ENCODE measurements around the gene TIMP4. TPM values are rescaled to one million over a fixed set of nuclear protein-coding genes. Genes with fewer than 3 reads are reported as not detected.
A peak's percentile ranks its signal among the peaks of the same experiment; 100 is the strongest.

TIMP4 gene
- polyA plus RNA-seq, 3 donors from 2014 or later: not detected

DNA sequence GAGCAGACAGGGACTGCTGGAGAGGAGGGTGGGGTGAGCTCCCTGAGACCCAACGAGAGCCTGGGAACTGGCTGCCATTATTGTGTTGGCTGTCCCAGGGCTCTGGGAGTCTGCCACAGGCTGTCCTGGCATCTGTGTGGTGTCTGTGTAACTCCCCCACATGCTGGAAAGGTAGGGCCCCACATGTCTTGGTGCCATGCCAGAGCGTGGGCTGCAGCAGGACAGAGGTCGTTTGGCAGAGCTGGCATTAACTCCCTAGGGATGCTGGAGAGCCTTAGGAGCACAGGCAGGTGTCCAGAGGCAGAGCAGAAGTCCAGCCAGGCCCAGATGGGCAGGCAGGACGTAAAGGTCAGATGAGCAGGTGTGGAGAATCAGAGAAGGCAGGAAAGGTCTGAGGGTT is 9.7 kb downstream of the TIMP4 start:
- no peaks in the 10 kb centered on the region for H3K4me1 Mint-ChIP-seq
- H3K4me3 Mint-ChIP-seq: no peak overlapping the region
- DNase-seq: no peak
- no peaks in the 10 kb centered on the region for H3K9me3 Mint-ChIP-seq
- peaks cover 0 to 3% (median 2%) of the 10 kb centered on the region in 3 donors for H3K27me3 Mint-ChIP-seq (ENCODE audit: low read depth in 3 of 3)
- H3K27ac Mint-ChIP-seq: no peak overlapping the region
- no peaks in the 10 kb centered on the region for H3K36me3 Mint-ChIP-seq

DNA sequence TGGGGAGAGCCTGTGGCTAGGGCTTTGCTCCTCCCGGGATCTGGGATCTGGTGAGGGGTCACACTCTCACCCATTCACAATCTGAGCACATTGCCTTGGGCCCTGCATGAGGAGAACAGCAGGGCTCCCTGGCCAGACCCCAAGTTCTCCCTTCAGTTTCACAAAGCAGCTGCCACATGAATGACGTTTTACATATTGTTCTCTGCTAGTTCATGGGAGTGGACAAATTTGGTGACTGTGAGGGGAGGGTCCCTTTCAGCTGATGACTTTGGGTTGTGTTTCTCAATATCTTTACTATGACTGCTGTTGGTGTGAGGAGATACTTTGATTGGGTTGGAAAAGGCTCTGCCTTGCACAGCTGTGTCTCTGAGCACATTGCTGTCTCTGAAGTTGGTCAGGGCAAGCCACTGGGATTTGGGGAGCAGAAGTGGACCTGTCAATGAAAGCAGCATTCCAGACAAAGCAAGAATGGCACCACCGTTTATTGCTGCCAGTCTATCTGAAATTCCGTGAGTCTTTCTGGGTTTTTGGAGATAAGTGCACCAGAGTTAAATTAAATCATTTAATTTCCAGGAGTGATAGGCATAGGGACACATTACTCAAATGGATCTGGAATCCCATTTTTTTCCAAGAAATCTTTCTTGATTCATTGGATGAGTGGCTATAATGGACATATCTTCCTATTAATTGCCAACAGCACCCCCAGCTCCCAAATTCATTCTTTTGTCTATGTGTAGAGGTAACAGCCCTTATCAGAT is 10.3 kb downstream of the TIMP4 start:
- no peak overlapping the region for H3K27ac Mint-ChIP-seq
- peaks cover 0 to 5% (median 2%) of the 10 kb centered on the region in 3 donors for H3K27me3 Mint-ChIP-seq (ENCODE audit: low read depth in 3 of 3)
- no peaks in the 10 kb centered on the region for H3K36me3 Mint-ChIP-seq
- H3K9me3 Mint-ChIP-seq: no peaks in the 10 kb centered on the region
- H3K4me3 Mint-ChIP-seq: no peak overlapping the region
- no peak for DNase-seq
- no peaks in the 10 kb centered on the region for H3K4me1 Mint-ChIP-seq

DNA sequence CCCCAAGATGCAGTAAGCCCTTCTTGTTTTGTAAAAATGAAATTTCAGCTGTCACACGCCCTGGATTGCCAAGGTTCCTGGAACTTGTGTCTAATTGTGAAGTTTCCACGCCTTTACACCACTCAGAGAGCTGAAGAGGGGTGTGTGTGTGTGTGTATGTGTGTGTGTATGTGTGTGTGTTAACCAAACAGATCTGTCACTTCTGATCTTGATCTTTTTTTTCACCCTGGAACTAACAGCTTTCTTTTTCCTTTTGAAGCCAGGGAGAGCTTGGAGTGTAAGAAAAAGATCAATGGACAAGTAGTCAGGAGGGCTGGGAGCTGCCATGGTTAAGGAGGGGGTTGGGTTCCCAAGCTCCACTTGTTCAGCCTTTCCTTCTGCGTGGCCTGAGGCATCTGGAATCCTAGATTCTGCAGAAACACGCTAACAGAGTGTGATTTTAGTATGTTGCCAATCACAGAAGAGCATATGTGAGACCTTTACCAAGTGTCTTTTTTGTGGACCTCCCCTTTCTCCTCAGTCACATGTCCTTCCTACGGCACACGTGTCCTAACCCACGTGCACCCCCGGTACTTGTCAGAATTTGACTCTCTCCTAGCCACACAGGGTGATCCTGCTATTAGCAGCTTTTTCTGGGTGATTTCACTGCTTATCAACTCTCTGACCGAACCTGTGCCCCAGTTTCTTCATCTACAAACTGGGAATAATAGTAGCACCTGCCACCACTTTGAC is 11.5 kb downstream of the TIMP4 start:
- H3K27me3 Mint-ChIP-seq (ENCODE audit: low read depth in 3 of 3): peaks cover 2 to 13% (median 2%) of the 10 kb centered on the region in 3 donors
- H3K36me3 Mint-ChIP-seq: no peaks in the 10 kb centered on the region
- no peaks in the 10 kb centered on the region for H3K4me1 Mint-ChIP-seq
- no peaks in the 10 kb centered on the region for H3K9me3 Mint-ChIP-seq
- no peak overlapping the region for H3K4me3 Mint-ChIP-seq
- DNase-seq: no peak
- H3K27ac Mint-ChIP-seq: peak overlapping the region in 1 of 6 donors; percentile 15

DNA sequence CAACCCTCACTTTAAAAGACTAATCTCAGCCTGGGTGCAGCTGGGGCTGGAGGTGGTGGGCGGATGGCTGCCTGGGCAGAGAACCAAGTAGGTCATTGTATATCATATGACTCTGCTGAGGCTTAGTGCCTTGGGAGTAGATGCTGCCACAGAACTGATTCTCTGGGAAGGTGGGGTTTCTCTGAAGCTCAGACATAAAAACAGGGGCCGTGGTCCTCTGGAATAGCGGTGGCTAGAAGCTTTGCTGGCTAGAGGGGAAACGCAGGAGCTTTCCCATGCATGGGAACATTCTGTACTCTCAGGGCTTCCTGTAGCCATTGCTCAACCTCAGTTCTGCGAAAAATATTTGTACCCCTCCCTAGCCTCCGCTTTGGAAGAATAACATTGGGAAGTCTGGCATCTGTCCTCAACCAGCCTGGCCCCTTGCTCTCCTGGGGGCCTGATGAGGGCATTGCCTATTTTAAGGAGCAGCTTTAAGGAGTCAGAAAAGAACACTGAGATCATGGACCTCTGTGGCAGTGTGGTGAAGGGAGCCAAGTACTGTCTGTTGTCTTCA is 14.7 kb downstream of the TIMP4 start:
- Mint-ChIP-seq H3K9me3 (no peaks in the 10 kb centered on the region), H3K27me3 (ENCODE audit: low read depth in 3 of 3) (peaks cover 2 to 10% (median 2%) of the 10 kb centered on the region in 3 donors), H3K27ac (no peak overlapping the region), H3K36me3 (no peaks in the 10 kb centered on the region), H3K4me1 (no peaks in the 10 kb centered on the region), H3K4me3 (no peak overlapping the region)
- DNase-seq: no peak

DNA sequence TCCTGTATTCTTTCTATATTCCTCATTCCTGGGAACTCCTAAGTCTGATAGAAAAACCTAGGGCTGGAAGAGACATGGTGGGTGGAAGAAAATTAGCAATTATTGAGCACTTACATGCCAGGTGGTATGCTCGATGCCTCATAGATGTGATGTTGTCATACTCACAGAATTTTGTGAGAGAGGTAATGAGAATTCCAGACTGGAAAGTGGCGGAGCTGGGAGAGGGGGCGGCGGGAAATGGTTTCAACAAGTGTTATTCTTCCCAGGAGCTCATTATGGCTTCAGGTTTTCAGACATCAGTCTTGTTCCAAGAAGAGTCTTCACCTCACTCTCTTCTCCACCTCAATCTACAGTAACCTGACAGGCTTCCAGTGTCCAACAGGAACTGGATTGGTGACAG is 16.2 kb downstream of the TIMP4 start:
- H3K4me1 Mint-ChIP-seq: no peaks in the 10 kb centered on the region
- H3K27ac Mint-ChIP-seq: no peak overlapping the region
- H3K4me3 Mint-ChIP-seq: no peak overlapping the region
- H3K9me3 Mint-ChIP-seq: no peaks in the 10 kb centered on the region
- DNase-seq: no peak
- H3K27me3 Mint-ChIP-seq (ENCODE audit: low read depth in 3 of 3): peaks cover 2 to 10% (median 5%) of the 10 kb centered on the region in 3 donors
- no peaks in the 10 kb centered on the region for H3K36me3 Mint-ChIP-seq

DNA sequence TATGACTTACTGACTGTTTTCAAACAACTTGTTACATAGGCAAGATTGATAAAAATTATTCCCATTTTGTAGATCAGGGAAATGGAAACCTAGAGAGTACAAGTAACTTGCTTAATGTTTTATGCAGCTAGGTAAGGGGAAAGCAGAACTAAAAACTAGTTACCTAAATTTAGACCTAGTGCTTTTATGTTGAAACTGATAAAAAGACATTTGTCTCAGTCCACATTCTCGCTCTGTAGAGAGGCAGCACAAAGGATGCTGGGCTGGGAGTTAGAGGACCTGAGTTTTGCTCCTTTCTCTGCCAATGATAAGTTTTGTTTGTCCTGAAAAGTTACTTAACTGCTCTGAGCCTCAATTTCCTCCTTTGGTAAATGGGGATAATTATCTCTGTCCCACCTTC is 17.4 kb downstream of the TIMP4 start:
- Mint-ChIP-seq H3K4me1 (no peaks in the 10 kb centered on the region), H3K9me3 (no peaks in the 10 kb centered on the region), H3K27me3 (ENCODE audit: low read depth in 3 of 3) (peaks cover 2 to 10% (median 5%) of the 10 kb centered on the region in 3 donors), H3K4me3 (no peak overlapping the region), H3K36me3 (no peaks in the 10 kb centered on the region), H3K27ac (no peak overlapping the region)
- DNase-seq: no peak

DNA sequence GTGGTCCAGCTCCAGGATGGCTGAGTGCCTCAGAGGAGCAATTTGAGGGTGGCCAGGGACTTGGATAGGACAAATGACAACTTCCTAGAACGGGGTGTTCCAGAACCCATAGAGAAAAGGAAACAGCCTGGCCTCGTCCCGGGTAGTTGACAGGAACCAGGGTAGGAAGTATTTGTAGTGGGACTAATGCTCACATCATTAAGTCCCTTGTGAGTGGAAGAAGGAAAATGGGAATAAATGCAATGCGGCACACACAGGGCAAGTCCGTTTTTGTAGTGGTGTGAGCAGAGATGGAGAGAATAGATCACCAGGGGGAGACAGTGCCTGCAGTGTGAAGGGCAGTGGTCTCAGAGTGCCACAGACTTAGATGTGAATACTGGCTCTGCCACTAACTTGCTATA is 19.6 kb downstream of the TIMP4 start:
- no peak overlapping the region for H3K4me3 Mint-ChIP-seq
- DNase-seq: no peak
- no peaks in the 10 kb centered on the region for H3K36me3 Mint-ChIP-seq
- no peaks in the 10 kb centered on the region for H3K9me3 Mint-ChIP-seq
- H3K27ac Mint-ChIP-seq: no peak overlapping the region
- H3K4me1 Mint-ChIP-seq: no peaks in the 10 kb centered on the region
- peaks cover 0 to 10% (median 5%) of the 10 kb centered on the region in 3 donors for H3K27me3 Mint-ChIP-seq (ENCODE audit: low read depth in 3 of 3)

DNA sequence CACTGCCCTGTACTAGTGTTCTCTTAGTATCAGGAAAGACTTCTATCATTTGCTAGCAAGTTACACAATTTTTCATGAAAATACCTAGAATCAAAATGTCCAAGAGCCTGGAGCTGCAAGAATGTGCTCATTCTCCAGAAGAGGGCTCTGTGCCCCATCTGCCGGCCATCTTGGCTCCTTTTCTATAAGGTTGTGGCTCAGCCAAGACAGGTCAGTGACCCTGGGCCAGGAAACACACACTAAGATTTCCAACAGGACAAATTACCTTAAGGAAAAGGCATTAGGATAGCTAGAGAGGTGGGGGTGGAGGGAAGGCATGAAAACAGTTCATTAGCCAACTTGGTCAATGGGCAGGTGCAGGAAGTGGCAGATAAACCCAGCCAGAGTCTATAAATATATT is 20.7 kb downstream of the TIMP4 start:
- H3K27me3 Mint-ChIP-seq (ENCODE audit: low read depth in 3 of 3): peaks cover 0 to 6% (median 5%) of the 10 kb centered on the region in 3 donors
- no peak overlapping the region for H3K4me3 Mint-ChIP-seq
- H3K36me3 Mint-ChIP-seq: no peaks in the 10 kb centered on the region
- no peaks in the 10 kb centered on the region for H3K9me3 Mint-ChIP-seq
- no peaks in the 10 kb centered on the region for H3K4me1 Mint-ChIP-seq
- DNase-seq: no peak
- H3K27ac Mint-ChIP-seq: no peak overlapping the region

DNA sequence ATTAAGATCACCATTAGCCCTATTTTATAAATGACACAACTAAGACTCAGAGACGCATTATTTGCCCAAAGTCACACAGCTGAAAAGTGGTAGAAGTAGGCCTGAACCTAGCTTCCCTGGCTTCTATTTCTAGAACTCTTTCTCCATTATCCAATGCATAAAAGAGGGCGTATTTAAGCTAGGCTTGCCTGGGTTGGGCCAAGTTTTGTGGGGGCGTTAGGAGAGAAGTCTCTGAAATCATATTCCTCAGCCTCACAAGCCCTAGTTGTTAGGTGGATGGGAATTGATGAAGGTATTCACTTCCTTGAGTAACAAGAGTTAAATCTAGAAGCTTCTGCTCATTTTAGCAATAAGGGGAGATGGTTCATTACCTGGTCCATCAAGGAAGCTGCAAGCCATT is 22.3 kb downstream of the TIMP4 start:
- Mint-ChIP-seq H3K27ac (no peak overlapping the region), H3K36me3 (no peaks in the 10 kb centered on the region), H3K9me3 (no peaks in the 10 kb centered on the region), H3K4me1 (no peaks in the 10 kb centered on the region), H3K4me3 (no peak overlapping the region), H3K27me3 (ENCODE audit: low read depth in 3 of 3) (peaks cover 0 to 7% (median 4%) of the 10 kb centered on the region in 3 donors)
- no peak for DNase-seq

DNA sequence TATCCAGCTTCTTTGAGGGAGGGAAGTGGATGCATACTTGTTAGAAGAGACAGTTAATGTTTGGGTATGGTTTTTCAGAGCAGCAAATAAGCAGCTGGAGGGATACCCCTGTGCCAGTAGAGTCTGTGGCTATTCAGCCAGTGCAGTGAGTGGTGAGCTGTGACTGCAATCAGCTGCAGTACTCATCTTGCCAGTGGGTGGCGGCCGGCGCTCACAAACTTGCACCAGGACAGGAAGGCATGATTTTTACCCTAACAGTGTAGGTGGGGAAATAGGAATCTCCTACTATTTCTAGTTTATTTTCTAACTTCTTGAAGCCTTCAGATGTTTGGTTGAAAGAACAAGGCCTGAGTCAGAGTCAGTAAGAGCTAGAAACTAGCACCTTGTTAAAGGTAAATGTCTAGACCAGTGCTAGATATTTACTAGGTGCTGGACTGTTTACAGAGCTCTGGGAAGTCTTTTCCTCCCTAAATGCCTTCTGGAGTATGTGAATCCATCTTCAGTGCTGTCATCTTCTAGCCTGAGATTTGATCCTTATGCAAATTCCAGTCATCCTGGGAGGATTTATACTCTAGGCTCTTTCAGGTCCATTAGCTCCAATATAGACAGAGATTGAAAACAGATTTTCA is 23.6 kb downstream of the TIMP4 start:
- Mint-ChIP-seq H3K9me3 (no peaks in the 10 kb centered on the region), H3K27ac (no peak overlapping the region), H3K27me3 (ENCODE audit: low read depth in 3 of 3) (peaks cover 0 to 7% (median 7%) of the 10 kb centered on the region in 3 donors), H3K36me3 (no peaks in the 10 kb centered on the region), H3K4me3 (no peak overlapping the region), H3K4me1 (no peaks in the 10 kb centered on the region)
- DNase-seq: peak; percentile 5 to 22 (median 7)

DNA sequence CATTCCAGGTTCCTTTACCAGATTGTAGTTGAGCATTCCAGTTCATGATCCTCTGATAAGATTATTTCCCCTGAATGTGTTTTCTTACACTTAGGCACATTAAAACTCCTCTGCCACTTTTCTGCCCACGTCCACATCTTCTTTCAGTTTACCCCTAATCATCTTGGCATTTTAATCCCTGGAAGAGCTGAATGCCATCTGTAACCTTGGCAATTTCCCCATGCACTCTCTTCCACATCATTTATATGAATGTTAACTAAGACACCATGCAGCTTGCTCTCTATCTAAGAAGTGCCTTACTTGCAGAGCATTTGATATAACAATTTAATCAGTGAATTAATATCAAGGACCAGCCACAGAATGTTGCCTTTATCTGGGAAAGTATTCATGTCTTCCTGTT is 25.8 kb downstream of the TIMP4 start:
- no peaks in the 10 kb centered on the region for H3K4me1 Mint-ChIP-seq
- H3K27ac Mint-ChIP-seq: no peak overlapping the region
- H3K9me3 Mint-ChIP-seq: no peaks in the 10 kb centered on the region
- peaks cover 0 to 7% (median 4%) of the 10 kb centered on the region in 3 donors for H3K27me3 Mint-ChIP-seq (ENCODE audit: low read depth in 3 of 3)
- H3K36me3 Mint-ChIP-seq: no peaks in the 10 kb centered on the region
- no peak for DNase-seq
- H3K4me3 Mint-ChIP-seq: no peak overlapping the region

DNA sequence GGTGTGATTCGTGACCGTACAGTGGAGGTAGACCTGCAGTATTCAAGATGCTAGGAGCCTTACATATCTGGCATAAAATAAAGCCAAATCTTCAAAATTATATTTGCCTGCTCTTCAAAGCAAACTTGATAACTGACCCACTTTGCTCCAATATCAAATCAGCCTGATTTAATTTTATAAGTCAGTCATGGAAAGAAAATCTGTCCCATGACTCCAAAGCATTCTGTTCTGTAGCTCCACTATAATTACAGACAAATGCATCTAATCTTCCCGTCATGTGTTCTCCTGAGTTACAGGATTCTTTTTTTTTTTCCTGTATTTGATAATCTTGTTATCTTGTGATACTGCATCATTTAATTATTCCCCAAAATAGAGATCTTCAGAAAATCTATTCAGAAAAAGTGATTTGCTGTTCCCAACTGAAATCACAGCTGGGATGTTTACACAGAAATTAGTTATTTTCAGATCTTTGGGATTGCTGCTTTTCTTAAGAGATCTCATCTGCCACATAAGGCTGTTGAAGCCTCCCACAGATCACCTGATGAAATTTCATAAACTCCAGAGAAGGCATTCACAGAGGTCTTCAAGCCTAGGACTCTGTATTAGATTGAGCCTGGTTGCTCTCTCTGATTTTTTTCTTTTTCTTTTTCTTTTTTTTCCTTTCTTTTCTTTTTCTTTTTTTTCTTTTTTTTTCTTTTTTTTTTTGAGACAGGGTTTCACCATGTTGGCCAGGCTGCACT is 27.2 kb downstream of the TIMP4 start:
- Mint-ChIP-seq H3K4me3 (no peak overlapping the region), H3K36me3 (no peaks in the 10 kb centered on the region), H3K4me1 (no peaks in the 10 kb centered on the region), H3K9me3 (no peaks in the 10 kb centered on the region), H3K27me3 (ENCODE audit: low read depth in 3 of 3) (peaks cover 0 to 7% (median 4%) of the 10 kb centered on the region in 3 donors), H3K27ac (no peak overlapping the region)
- no peak for DNase-seq

DNA sequence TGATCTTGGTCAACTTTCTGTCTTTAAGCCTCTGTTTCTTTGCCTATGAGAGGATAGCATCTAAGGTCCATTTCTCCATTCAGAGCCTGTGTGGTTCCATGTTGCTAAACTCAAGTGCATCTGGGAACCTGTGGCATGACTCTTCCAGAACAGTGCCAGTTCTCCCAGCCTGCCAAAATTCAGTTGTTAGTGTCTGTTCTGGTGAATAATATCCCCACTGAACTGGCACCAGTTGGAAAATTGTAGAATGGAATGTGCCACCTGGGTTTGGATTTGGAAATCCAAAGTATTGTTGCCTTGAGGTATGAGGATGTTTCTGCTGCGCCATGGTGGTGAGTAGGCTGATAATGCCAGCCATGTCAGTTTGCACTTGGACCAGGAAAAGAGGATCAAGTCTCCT is 31.3 kb downstream of the TIMP4 start:
- Mint-ChIP-seq H3K9me3 (peaks cover 0 to 3% (median 0%) of the 10 kb centered on the region in 6 donors), H3K36me3 (peaks cover 0 to 3% (median 0%) of the 10 kb centered on the region in 3 donors), H3K27me3 (ENCODE audit: low read depth in 3 of 3) (peaks cover 2 to 6% (median 4%) of the 10 kb centered on the region in 3 donors), H3K4me3 (no peak overlapping the region), H3K4me1 (no peaks in the 10 kb centered on the region), H3K27ac (no peak overlapping the region)
- no peak for DNase-seq
